Panc1 (cell line): Measurements from ENCODE around the gene PARP4. TPM values are rescaled to one million over a fixed set of nuclear protein-coding genes. Genes with fewer than 3 reads are reported as not detected.
"Not testable (repeated sequence)": the region's sequence is repeated elsewhere in the genome, so short reads cannot be mapped to it uniquely, and the experiment has no call there.

Source experiments
- ATAC-seq: fragments of 200-7000 bp; cut with Tn5 transposase; 2 replicates; pipeline ENCODE4 v1.9.1; 2020; ENCODE audit warnings: mild to moderate bottlenecking, moderate library complexity
- BruUV-seq: library from RNA; stranded (reverse); fragments of 400-500 nt; replicated peaks from 2 replicates; lab custom pipeline; 2021; lab: Mats Ljungman, UMichigan
- CTCF ChIA-PET: fragments of 300-600 bp; sonication (Branson Sonifier 250); formaldehyde crosslinking; loops from one replicate; lab custom pipeline; 2022; ENCODE audit warnings: antibody characterized with exemption; lab: Charles Lee
- POLR2A ChIA-PET: fragments of 300-600 bp; sonication (Branson Sonifier 250); formaldehyde crosslinking; loops from one replicate; lab custom pipeline; 2022; ENCODE audit warnings: antibody characterized with exemption; lab: Charles Lee
- DNase-seq: peaks from one replicate; pipeline ENCODE4 v3.0.0-alpha.2; 2010; ENCODE audit warnings: low read depth, low spot score
- H3K27ac ChIP-seq: 2 replicates; pipeline ENCODE4 v1.5.1; 2011; ENCODE audit warnings: mild to moderate bottlenecking, low read length, inconsistent platforms
- H3K27me3 ChIP-seq: fragments of 200-500 bp; sonication (Bioruptor generic); 2 replicates; pipeline ENCODE4 v1.6.0; 2014; ENCODE audit warnings: low read length, inconsistent platforms; ENCODE audit not compliant: control insufficient read depth, insufficient read depth
- H3K36me3 ChIP-seq: fragments of 200-500 bp; sonication (Bioruptor generic); 2 replicates; pipeline ENCODE4 v1.5.1; 2014; ENCODE audit warnings: inconsistent platforms, mild to moderate bottlenecking, low read length, moderate library complexity; ENCODE audit not compliant: control insufficient read depth, insufficient read depth
- H3K4me1 ChIP-seq: 2 replicates; pipeline ENCODE4 v1.5.1; 2011; ENCODE audit warnings: inconsistent platforms, mild to moderate bottlenecking, low read length, moderate library complexity; ENCODE audit not compliant: control insufficient read depth, insufficient read depth
- H3K4me3 ChIP-seq, 2 experiments: 2 replicates each; pipeline ENCODE4 v1.5.1; 2011 to 2012; ENCODE audit warnings: low read depth in 2 of 2, low read length in 2 of 2, mild to moderate bottlenecking in 2 of 2, inconsistent platforms in 1 of 2, moderate library complexity in 1 of 2
- H3K9me3 ChIP-seq: fragments of 200-500 bp; sonication (Bioruptor generic); 2 replicates; pipeline ENCODE4 v1.5.1; 2014; ENCODE audit warnings: low read depth, mild to moderate bottlenecking, inconsistent platforms, low read length, moderate library complexity; ENCODE audit not compliant: control insufficient read depth, insufficient read depth
- CTCF ChIP-seq: fragments of 450-650 bp; IDR thresholded peaks from 2 replicates; pipeline ENCODE4 v1.5.1; 2017; ENCODE audit warnings: mild to moderate bottlenecking
- POLR2AphosphoS5 ChIP-seq: IDR thresholded peaks from 2 replicates; pipeline ENCODE4 v1.6.1; 2012; ENCODE audit warnings: mild to moderate bottlenecking, low read depth, low read length, moderate library complexity
- REST ChIP-seq, 2 experiments: IDR thresholded peaks; 2 replicates each; pipeline ENCODE4 v1.6.1; 2011 to 2012; ENCODE audit warnings: low read depth in 2 of 2, control low read depth in 1 of 2, low read length in 1 of 2, mild to moderate bottlenecking in 1 of 2, moderate library complexity in 1 of 2; ENCODE audit not compliant: insufficient read depth in 1 of 2
- SIN3A ChIP-seq: IDR thresholded peaks from 2 replicates; pipeline ENCODE4 v1.6.1; 2012; ENCODE audit warnings: low read depth, mild to moderate bottlenecking, low read length, moderate library complexity, borderline replicate concordance; ENCODE audit not compliant: insufficient read depth
- TCF7L2 ChIP-seq: IDR thresholded peaks from 2 replicates; pipeline ENCODE4 v1.6.1; 2011; ENCODE audit warnings: mild to moderate bottlenecking, low read depth, low read length, inconsistent platforms
- in situ Hi-C: cut with HindIII; loops from 2 replicates; pipeline ENCODE4 v1.10.0; 2016; ENCODE audit warnings: low sequenced_read_pairs, low pct_unique_long_range_greater_than_20kb
- intact Hi-C: fragments of 100-400 bp; cut with micrococcal nuclease; formaldehyde crosslinking; loops from one replicate; pipeline ENCODE4 v1.10.0; 2022; ENCODE audit not compliant: unreplicated experiment
- total RNA-seq: library from RNA; stranded (reverse); gene quantifications from one replicate; pipeline ENCODE4 v1.2.1, GENCODE V29; 2021; ENCODE audit not compliant: unreplicated experiment

PARP4 gene
- total RNA-seq, 1 experiment from 2014 or later, result 44.0 TPM

- DNase-seq (no peak), ATAC-seq (no peak)
- Histone ChIP-seq H3K4me3 (no peak overlapping the region), H3K9me3 (no peaks in the 10 kb centered on the region), H3K27me3 (no peaks in the 10 kb centered on the region), H3K36me3 (no peaks in the 10 kb centered on the region), H3K4me1 (no peaks in the 10 kb centered on the region), H3K27ac (no peak overlapping the region)
- intact Hi-C loops, result no loop called here
- ChIA-PET CTCF (no interaction called here), POLR2A (no interaction called here)
- no TSS peak for BruUV-seq
- TF ChIP-seq TCF7L2 (no peak), POLR2AphosphoS5 (no peak), CTCF (no peak), REST (IDR thresholded peaks at IDR 0.05; ENCODE audit: insufficient read depth in 1 of 2, low read depth in 2 of 2, low read length in 1 of 2) (no peak), SIN3A (no peak)
- in situ Hi-C loops, result no loop called here
Observed at GRCh38 chr13:24386816-24387708, 125.5 kb downstream of the PARP4 start.

GRCh38 chr13:24385902-24386301, 126.7 kb downstream of the PARP4 start:
- Histone ChIP-seq H3K27me3 (no peaks in the 10 kb centered on the region), H3K27ac (no peak overlapping the region), H3K9me3 (no peaks in the 10 kb centered on the region), H3K4me1 (no peaks in the 10 kb centered on the region), H3K36me3 (no peaks in the 10 kb centered on the region), H3K4me3 (no peak overlapping the region)
- TF ChIP-seq SIN3A, result no peak
- TF ChIP-seq REST (IDR thresholded peaks at IDR 0.05; ENCODE audit: insufficient read depth in 1 of 2, low read depth in 2 of 2, low read length in 1 of 2), result no peak
- no peak for TF ChIP-seq POLR2AphosphoS5
- no peak for TF ChIP-seq CTCF
- no peak for TF ChIP-seq TCF7L2
- DNase-seq, result no peak
- ATAC-seq, result no peak
- POLR2A ChIA-PET, result no interaction called here
- CTCF ChIA-PET, result no interaction called here
- no TSS peak for BruUV-seq
- intact Hi-C loops, result no loop called here
- in situ Hi-C loops, result no loop called here

GRCh38 chr13:24384946-24385345, 127.6 kb downstream of the PARP4 start:
- H3K27me3 ChIP-seq, CTCF ChIA-PET, in situ Hi-C loops, DNase-seq, intact Hi-C loops, POLR2A ChIA-PET, H3K4me1 ChIP-seq, H3K27ac ChIP-seq, ATAC-seq, H3K9me3 ChIP-seq, H3K4me3 ChIP-seq, BruUV-seq, H3K36me3 ChIP-seq: not testable (repeated sequence)
